ENCODE data around the gene HDAC10.

DNA sequence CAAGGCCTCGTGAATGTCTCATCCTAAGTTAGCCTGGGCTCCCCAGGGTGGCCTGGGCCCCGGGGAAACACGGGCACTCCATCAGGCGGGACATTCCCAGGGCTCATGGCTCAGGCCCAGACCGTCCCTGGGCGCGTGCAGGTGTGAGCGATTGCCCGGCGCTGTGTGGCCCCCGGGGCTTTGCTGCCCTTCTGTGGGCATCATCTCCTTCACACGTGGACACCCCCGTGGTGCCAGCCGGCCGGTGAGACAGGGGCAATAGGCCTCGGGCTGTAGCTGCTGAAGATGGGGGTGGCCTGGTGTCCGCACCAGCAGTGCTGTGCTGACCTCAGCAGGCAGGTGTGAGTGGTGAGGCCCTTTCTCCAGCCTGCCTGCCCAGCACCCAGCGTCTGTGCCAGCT, 54.8 kb downstream of the HDAC10 start:
- TF ChIP-seq CTCF (IDR thresholded peaks at IDR 0.05) (no peak), POLR2A (IDR thresholded peaks at IDR 0.05) (no peak)
